ENCODE results near the gene PLA1A. TPM values are rescaled to one million over a fixed set of nuclear protein-coding genes. Genes with fewer than 3 reads are reported as not detected.

Gene PLA1A
- total and polyA plus RNA-seq, 4 donors, result 1.8 to 10.3 (median 6.6) TPM

DNA sequence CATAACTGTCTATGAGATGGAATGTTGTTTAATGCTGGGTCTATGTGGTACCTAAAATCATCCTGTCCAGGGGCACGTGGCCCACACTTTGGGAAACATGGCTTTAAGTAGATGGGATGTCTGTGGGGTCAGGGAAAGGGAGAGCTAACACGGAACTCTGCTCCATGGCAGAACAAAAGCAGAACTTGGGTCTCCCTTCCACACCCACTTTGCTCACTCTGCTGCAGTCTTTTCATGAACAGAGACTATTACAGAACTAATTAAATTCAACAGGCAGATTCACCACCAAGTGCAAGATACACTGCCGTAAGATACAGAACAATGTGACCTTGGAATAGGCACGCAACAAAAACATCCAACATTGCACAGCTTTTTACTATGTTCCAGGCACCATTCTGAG is 34.5 kb downstream of the PLA1A start:
- H3K4me1 ChIP-seq (ENCODE audit: control insufficient read depth in 5 of 5, insufficient read depth in 5 of 5, low read length in 5 of 5), result peaks cover 0 to 14% (median 0%) of the 10 kb centered on the region in 5 donors
- WGBS, 2 donors, result 83 to 88% methylated on average over 4 of the region's 4 CpGs
- no peaks in the 10 kb centered on the region for H3K36me3 ChIP-seq (ENCODE audit: control insufficient read depth in 4 of 4, insufficient read depth in 4 of 4, low read length in 4 of 4)
- no peak overlapping the region for H3K4me3 ChIP-seq
- ATAC-seq (ENCODE audit: insufficient read depth, low FRiP score) (no peak), DNase-seq (no peak)
- no peak overlapping the region for H3K9ac ChIP-seq (ENCODE audit: insufficient read depth in 1 of 2, low read length in 2 of 2)
- no peaks in the 10 kb centered on the region for H3K9me3 ChIP-seq (ENCODE audit: control insufficient read depth in 4 of 4, insufficient read depth in 3 of 4, low read length in 3 of 4)
- no peaks in the 10 kb centered on the region for H3K27me3 ChIP-seq (ENCODE audit: control insufficient read depth in 3 of 3, insufficient read depth in 3 of 3, low read length in 2 of 3)
- TF ChIP-seq, protein P1, sequence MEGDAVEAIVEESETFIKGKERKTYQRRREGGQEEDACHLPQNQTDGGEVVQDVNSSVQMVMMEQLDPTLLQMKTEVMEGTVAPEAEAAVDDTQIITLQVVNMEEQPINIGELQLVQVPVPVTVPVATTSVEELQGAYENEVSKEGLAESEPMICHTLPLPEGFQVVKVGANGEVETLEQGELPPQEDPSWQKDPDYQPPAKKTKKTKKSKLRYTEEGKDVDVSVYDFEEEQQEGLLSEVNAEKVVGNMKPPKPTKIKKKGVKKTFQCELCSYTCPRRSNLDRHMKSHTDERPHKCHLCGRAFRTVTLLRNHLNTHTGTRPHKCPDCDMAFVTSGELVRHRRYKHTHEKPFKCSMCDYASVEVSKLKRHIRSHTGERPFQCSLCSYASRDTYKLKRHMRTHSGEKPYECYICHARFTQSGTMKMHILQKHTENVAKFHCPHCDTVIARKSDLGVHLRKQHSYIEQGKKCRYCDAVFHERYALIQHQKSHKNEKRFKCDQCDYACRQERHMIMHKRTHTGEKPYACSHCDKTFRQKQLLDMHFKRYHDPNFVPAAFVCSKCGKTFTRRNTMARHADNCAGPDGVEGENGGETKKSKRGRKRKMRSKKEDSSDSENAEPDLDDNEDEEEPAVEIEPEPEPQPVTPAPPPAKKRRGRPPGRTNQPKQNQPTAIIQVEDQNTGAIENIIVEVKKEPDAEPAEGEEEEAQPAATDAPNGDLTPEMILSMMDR (IDR thresholded peaks at IDR 0.05; ENCODE audit: control extremely low read depth, extremely low read depth), result no peak
- H3K27ac ChIP-seq (ENCODE audit: low read depth in 1 of 2, low read length in 1 of 2), result no peak overlapping the region

DNA sequence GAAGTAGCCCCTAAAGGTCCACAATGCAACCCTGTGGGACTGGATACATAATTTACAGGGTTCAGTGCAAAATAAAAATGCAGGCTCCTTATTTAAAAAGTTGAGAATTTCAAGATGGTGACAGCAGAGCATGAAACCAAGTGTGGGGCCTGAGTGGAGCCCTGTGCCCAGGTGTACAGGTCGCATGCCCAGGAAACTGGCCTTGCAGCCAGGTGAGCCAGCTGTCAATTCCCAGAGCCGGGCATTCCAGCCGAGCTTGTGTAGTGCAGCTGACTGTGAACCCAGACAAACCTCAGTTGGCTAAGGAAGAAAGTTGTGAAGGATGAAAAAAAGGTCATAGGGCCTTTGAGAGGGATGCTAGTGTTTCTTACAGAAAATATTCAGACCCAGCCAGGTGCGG is 35.1 kb downstream of the PLA1A start:
- ATAC-seq (ENCODE audit: insufficient read depth, low FRiP score), result no peak
- TF ChIP-seq, protein P1 (IDR thresholded peaks at IDR 0.05; ENCODE audit: control extremely low read depth, extremely low read depth), result no peak
- WGBS, 2 donors, result 85 to 92% methylated on average over 4 of the region's 4 CpGs
- Histone ChIP-seq H3K9me3 (ENCODE audit: control insufficient read depth in 4 of 4, insufficient read depth in 3 of 4, low read length in 3 of 4) (no peaks in the 10 kb centered on the region), H3K9ac (ENCODE audit: insufficient read depth in 1 of 2, low read length in 2 of 2) (no peak overlapping the region), H3K36me3 (ENCODE audit: control insufficient read depth in 4 of 4, insufficient read depth in 4 of 4, low read length in 4 of 4) (no peaks in the 10 kb centered on the region), H3K27ac (ENCODE audit: low read depth in 1 of 2, low read length in 1 of 2) (no peak overlapping the region), H3K4me1 (ENCODE audit: control insufficient read depth in 5 of 5, insufficient read depth in 5 of 5, low read length in 5 of 5) (peaks cover 0 to 11% (median 0%) of the 10 kb centered on the region in 5 donors), H3K4me3 (no peak overlapping the region), H3K27me3 (ENCODE audit: control insufficient read depth in 3 of 3, insufficient read depth in 3 of 3, low read length in 2 of 3) (no peaks in the 10 kb centered on the region)
- no peak for DNase-seq

DNA sequence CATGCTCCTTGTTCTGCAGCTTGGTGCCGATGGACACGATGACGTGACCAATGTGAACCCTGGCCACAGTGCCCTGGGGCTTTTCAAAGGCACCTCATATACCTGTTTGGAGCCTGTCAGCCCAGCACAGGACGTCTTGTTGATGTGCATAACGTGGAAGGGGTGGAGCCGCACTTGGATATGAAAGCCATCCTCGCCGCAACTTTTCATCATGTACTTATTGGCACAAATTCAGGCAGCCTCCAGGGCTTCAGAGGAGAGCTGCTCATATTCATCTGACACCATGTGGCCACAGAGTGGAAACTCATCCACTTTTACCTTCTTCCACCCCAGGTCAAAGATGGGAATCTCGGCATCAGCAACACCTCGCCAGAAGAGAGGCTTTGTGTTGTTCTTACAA is 38.0 kb downstream of the PLA1A start:
- Histone ChIP-seq H3K4me1 (ENCODE audit: control insufficient read depth in 5 of 5, insufficient read depth in 5 of 5, low read length in 5 of 5) (peaks cover 0 to 10% (median 0%) of the 10 kb centered on the region in 5 donors), H3K36me3 (ENCODE audit: control insufficient read depth in 4 of 4, insufficient read depth in 4 of 4, low read length in 4 of 4) (peaks cover 0 to 2% (median 0%) of the 10 kb centered on the region in 4 donors), H3K4me3 (no peak overlapping the region), H3K9ac (ENCODE audit: insufficient read depth in 1 of 2, low read length in 2 of 2) (no peak overlapping the region), H3K27me3 (ENCODE audit: control insufficient read depth in 3 of 3, insufficient read depth in 3 of 3, low read length in 2 of 3) (no peaks in the 10 kb centered on the region), H3K9me3 (ENCODE audit: control insufficient read depth in 4 of 4, insufficient read depth in 3 of 4, low read length in 3 of 4) (no peaks in the 10 kb centered on the region), H3K27ac (ENCODE audit: low read depth in 1 of 2, low read length in 1 of 2) (peak overlapping the region; percentile 37 to 73)
- ATAC-seq (ENCODE audit: insufficient read depth, low FRiP score) (no peak), DNase-seq (no peak)
- TF ChIP-seq, protein P1 (IDR thresholded peaks at IDR 0.05; ENCODE audit: control extremely low read depth, extremely low read depth), result no peak
- WGBS, 2 donors, result 89 to 92% methylated on average over 10 of the region's 10 CpGs

DNA sequence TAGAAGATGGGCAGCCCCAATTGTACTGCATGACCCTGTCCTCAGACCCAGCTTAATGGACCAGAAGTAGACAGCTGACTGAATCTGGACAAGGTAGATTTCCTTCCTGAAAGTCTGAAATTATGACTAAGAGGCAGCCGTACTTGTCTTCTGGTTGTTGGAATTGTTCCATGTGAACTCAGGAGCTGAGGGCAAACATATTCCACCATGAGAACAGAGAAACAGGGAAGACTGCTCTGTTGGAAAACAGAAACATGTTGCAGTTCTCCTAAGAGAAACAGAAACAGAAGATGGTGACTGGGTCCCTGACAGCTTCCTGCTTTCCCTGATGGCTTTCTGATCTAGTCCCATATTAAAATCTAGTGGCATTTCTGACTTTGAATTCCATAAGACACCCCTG is 38.6 kb downstream of the PLA1A start:
- H3K9ac ChIP-seq (ENCODE audit: insufficient read depth in 1 of 2, low read length in 2 of 2), result no peak overlapping the region
- DNase-seq (no peak), ATAC-seq (ENCODE audit: insufficient read depth, low FRiP score) (no peak)
- H3K27ac ChIP-seq (ENCODE audit: low read depth in 1 of 2, low read length in 1 of 2), result peak overlapping the region; percentile 37 to 73
- no peak overlapping the region for H3K4me3 ChIP-seq
- no peaks in the 10 kb centered on the region for H3K27me3 ChIP-seq (ENCODE audit: control insufficient read depth in 3 of 3, insufficient read depth in 3 of 3, low read length in 2 of 3)
- TF ChIP-seq, protein P1 (IDR thresholded peaks at IDR 0.05; ENCODE audit: control extremely low read depth, extremely low read depth), result no peak
- WGBS, 2 donors, result 21 to 25% methylated on average over 1 of the region's 1 CpG
- no peaks in the 10 kb centered on the region for H3K9me3 ChIP-seq (ENCODE audit: control insufficient read depth in 4 of 4, insufficient read depth in 3 of 4, low read length in 3 of 4)
- H3K36me3 ChIP-seq (ENCODE audit: control insufficient read depth in 4 of 4, insufficient read depth in 4 of 4, low read length in 4 of 4), result peaks cover 0 to 4% (median under 1%) of the 10 kb centered on the region in 4 donors
- H3K4me1 ChIP-seq (ENCODE audit: control insufficient read depth in 5 of 5, insufficient read depth in 5 of 5, low read length in 5 of 5), result peaks cover 0 to 10% (median 0%) of the 10 kb centered on the region in 5 donors
